B cell (primary cell): Measurements from ENCODE around the gene PTPRU. TPM values are rescaled to one million over a fixed set of nuclear protein-coding genes. Genes with fewer than 3 reads are reported as not detected.

Experiments used
- ATAC-seq: fragments of 200-7000 bp; cut with Tn5 transposase; one replicate; pipeline ENCODE4 v1.10.0; 2021; ENCODE audit warnings: low read depth, mild to moderate bottlenecking, moderate number of reproducible peaks, moderate library complexity
- CTCF ChIA-PET: fragments of 350-600 bp; sonication (Branson Sonifier 250); formaldehyde crosslinking; loops from one replicate; lab custom pipeline; 2021; ENCODE audit warnings: antibody characterized with exemption, inconsistent platforms; lab: Charles Lee
- POLR2A ChIA-PET: fragments of 350-600 bp; sonication (Branson Sonifier 250); formaldehyde crosslinking; loops from one replicate; lab custom pipeline; 2021; ENCODE audit warnings: antibody characterized with exemption; lab: Charles Lee
- DNase-seq: peaks from one replicate; pipeline ENCODE4 v3.0.0; 2013
- H2AFZ ChIP-seq: 2 replicates; pipeline ENCODE4 v1.6.1; 2012; ENCODE audit warnings: mild to moderate bottlenecking, low read depth, low read length; ENCODE audit not compliant: insufficient read depth, poor library complexity, severe bottlenecking
- H3K27ac ChIP-seq, 2 donors: 1 replicate in 1 of 2; 2 replicates in 1 of 2; pipeline ENCODE4 v1.5.1; 2012 to 2013; ENCODE audit warnings: low read length in 2 of 2, mild to moderate bottlenecking in 2 of 2, moderate library complexity in 1 of 2
- H3K27me3 ChIP-seq, 4 experiments: fragments of 200-600 bp in 1 of 4; sonication (generic) in 1 of 4; replicated peaks in 1 of 4; 1 replicate in 2 of 4; 2 replicates in 2 of 4; pipeline versions ENCODE4 v1.6.1 to v1.7.0; 2013 to 2016; ENCODE audit warnings: low read length in 3 of 4, mild to moderate bottlenecking in 2 of 4, mixed read lengths in 1 of 4, moderate library complexity in 1 of 4; ENCODE audit not compliant: insufficient read depth in 4 of 4, control insufficient read depth in 3 of 4; ENCODE audit errors: control extremely low read depth in 1 of 4
- H3K36me3 ChIP-seq, 2 experiments: replicated peaks in 1 of 2; 1 replicate in 1 of 2; 2 replicates in 1 of 2; pipeline versions ENCODE4 v1.6.1 to v1.7.1; 2013; ENCODE audit warnings: low read length in 1 of 2; ENCODE audit not compliant: insufficient read depth in 2 of 2, control insufficient read depth in 1 of 2; ENCODE audit errors: control extremely low read depth in 1 of 2, extremely low read depth in 1 of 2
- H3K4me1 ChIP-seq, 2 donors: fragments of 200-600 bp in 1 of 2; sonication (generic) in 1 of 2; 1 replicate in 1 of 2; 2 replicates in 1 of 2; pipeline versions ENCODE4 v1.5.1 to v1.6.1; 2013 to 2017; ENCODE audit warnings: low read length in 2 of 2; ENCODE audit not compliant: control insufficient read depth in 2 of 2, insufficient read depth in 2 of 2
- H3K4me2 ChIP-seq: replicated peaks from 2 replicates; pipeline ENCODE3; 2012; ENCODE audit warnings: mild to moderate bottlenecking, low read depth, low read length; ENCODE audit not compliant: poor library complexity, severe bottlenecking
- H3K4me3 ChIP-seq, 5 experiments: fragments of 200-600 bp in 1 of 5; sonication (generic) in 1 of 5; 1 replicate in 3 of 5; 2 replicates in 2 of 5; pipeline versions ENCODE4 v1.5.1 to v1.7.0; 2011 to 2016; ENCODE audit warnings: low read length in 4 of 5, mild to moderate bottlenecking in 4 of 5, low read depth in 2 of 5, control low read depth in 1 of 5, moderate library complexity in 1 of 5; ENCODE audit not compliant: insufficient read depth in 1 of 5; ENCODE audit errors: control extremely low read depth in 1 of 5, extremely low read depth in 1 of 5
- H3K79me2 ChIP-seq: fragments of 200-600 bp; sonication (generic); one replicate; pipeline ENCODE4 v1.6.0; 2016; ENCODE audit warnings: low read length; ENCODE audit not compliant: control insufficient read depth, insufficient read depth
- H3K9ac ChIP-seq: fragments of 200-600 bp; sonication (generic); 2 replicates; pipeline ENCODE4 v1.6.1; 2017; ENCODE audit warnings: mild to moderate bottlenecking, low read length, moderate library complexity
- H3K9me3 ChIP-seq, 3 donors: one replicate each; pipeline versions ENCODE4 v1.6.1 to v1.7.1; 2013; ENCODE audit warnings: low read length in 2 of 3; ENCODE audit not compliant: control insufficient read depth in 2 of 3, insufficient read depth in 1 of 3; ENCODE audit errors: control extremely low read depth in 1 of 3
- H4K20me1 ChIP-seq: 2 replicates; pipeline ENCODE4 v1.6.0; 2012; ENCODE audit warnings: mild to moderate bottlenecking, low read length; ENCODE audit not compliant: insufficient read depth, control insufficient read depth, poor library complexity, severe bottlenecking
- H3K27ac Mint-ChIP-seq: one replicate; pipeline ENCODE4 v1.8.0; 2021; ENCODE audit warnings: mixed read lengths
- H3K27me3 Mint-ChIP-seq: one replicate; pipeline ENCODE4 v1.8.0; 2021; ENCODE audit warnings: mixed read lengths
- H3K4me1 Mint-ChIP-seq: one replicate; pipeline ENCODE4 v1.8.0; 2021; ENCODE audit warnings: mixed read lengths
- H3K4me3 Mint-ChIP-seq: one replicate; pipeline ENCODE4 v1.8.0; 2021; ENCODE audit warnings: mixed read lengths
- H3K9me3 Mint-ChIP-seq: one replicate; pipeline ENCODE4 v1.8.0; 2022; ENCODE audit warnings: mixed read lengths; ENCODE audit not compliant: insufficient read depth
- EZH2 ChIP-seq: IDR thresholded peaks from 2 replicates; pipeline ENCODE4 v1.6.1; 2012; ENCODE audit warnings: borderline replicate concordance, low read depth, mild to moderate bottlenecking, moderate library complexity, low read length; ENCODE audit not compliant: insufficient read depth, poor library complexity, severe bottlenecking
- WGBS: methylation state at CpG from one replicate; pipeline ENCODE4 v1.1.5; 2013; ENCODE audit warnings: missing lambda C conversion rate; ENCODE audit not compliant: insufficient coverage; 5-methylcytosine and 5-hydroxymethylcytosine counted together
- intact Hi-C: fragments of 100-400 bp; cut with micrococcal nuclease; formaldehyde crosslinking; loops from one replicate; pipeline ENCODE4 v1.10.0; 2022
- polyA plus RNA-seq: library from polyadenylated mRNA; depleted of rRNA; stranded (reverse); fragments of >200 nt; gene quantifications from 2 replicates; pipeline ENCODE4 v1.2.3, GENCODE V29; 2012
- total RNA-seq, 2 donors: library from RNA; stranded (reverse); fragments of 120-200 nt in 1 of 2; gene quantifications; 1 replicate in 1 of 2; 2 replicates in 1 of 2; pipeline versions ENCODE4 v1.2.3 to v1.2.4, GENCODE V29; 2013 to 2022
- TF ChIP-seq, protein P1 (sequence below): fragments of 200-600 bp; IDR thresholded peaks from one replicate; pipeline ENCODE4 v1.8.0; 2022; ENCODE audit warnings: antibody characterized with exemption, mild to moderate bottlenecking

Gene PTPRU
- total and polyA plus RNA-seq, 2 donors (not counting 1 experiment from before 2014, with no cell fraction given) = 0.10 to 0.25 TPM

DNA sequence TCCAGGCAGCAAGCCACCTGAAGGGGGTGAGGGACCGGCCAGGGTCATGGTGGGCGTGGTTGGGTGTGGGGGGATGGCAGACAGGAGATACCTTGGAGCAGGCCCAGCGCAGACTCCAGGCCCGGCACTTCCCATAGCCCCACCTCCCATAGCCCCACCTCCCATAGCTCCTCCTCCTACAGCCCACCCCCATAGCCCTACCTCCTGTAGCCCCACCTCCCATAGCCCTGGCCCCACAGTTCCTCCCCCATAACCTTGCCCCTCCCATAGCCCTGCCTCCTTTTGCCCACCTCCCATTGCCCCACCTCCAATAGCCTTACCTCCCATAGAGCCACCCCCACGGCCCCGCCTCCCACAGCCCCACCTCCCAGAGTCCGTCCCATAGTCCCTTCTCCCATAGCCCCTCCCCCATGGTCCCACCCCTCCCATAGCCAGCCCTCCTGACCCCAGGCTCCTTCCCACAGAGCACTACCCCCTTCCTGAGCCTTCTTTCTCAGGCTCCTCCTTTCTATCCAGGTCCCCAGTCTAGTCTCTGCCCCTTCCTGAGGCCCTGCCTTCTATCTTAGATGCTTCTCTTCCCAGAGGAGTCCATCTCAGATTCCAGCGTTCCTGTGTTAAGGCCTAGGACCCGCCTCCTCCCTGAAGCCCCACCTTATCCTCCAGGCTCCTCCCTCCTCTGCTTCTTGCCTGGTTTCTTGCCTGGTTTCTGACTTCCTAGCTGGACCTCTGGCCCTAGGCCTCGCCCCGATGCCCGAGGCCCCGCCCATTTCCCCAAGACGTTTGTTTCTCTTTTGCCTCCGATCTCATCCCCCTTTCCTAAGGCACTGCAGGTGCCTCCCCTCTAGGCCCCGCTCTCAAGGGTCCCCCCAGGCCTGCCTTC lies 46.8 kb downstream of the PTPRU start:
- Mint-ChIP-seq H3K4me3 (peak overlapping the region; percentile 32), H3K9me3 (no peaks in the 10 kb centered on the region), H3K4me1 (peaks cover 6% of the 10 kb centered on the region), H3K27me3 (peaks cover 10% of the 10 kb centered on the region), H3K27ac (no peak overlapping the region)
- TF ChIP-seq EZH2 = no peak
- TF ChIP-seq, protein P1, sequence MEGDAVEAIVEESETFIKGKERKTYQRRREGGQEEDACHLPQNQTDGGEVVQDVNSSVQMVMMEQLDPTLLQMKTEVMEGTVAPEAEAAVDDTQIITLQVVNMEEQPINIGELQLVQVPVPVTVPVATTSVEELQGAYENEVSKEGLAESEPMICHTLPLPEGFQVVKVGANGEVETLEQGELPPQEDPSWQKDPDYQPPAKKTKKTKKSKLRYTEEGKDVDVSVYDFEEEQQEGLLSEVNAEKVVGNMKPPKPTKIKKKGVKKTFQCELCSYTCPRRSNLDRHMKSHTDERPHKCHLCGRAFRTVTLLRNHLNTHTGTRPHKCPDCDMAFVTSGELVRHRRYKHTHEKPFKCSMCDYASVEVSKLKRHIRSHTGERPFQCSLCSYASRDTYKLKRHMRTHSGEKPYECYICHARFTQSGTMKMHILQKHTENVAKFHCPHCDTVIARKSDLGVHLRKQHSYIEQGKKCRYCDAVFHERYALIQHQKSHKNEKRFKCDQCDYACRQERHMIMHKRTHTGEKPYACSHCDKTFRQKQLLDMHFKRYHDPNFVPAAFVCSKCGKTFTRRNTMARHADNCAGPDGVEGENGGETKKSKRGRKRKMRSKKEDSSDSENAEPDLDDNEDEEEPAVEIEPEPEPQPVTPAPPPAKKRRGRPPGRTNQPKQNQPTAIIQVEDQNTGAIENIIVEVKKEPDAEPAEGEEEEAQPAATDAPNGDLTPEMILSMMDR = no peak
- WGBS = 28% methylated on average over 13 of the region's 16 CpGs
- no peaks in the 10 kb centered on the region for H3K36me3 ChIP-seq
- DNase-seq (no peak), ATAC-seq (peak; percentile 58)
- CTCF ChIA-PET = no interaction called here
- H3K4me2 ChIP-seq = peak overlapping the region; percentile 54
- peaks cover 4% of the 10 kb centered on the region in 2 donors for H3K4me1 ChIP-seq
- intact Hi-C loops = no loop called here
- H4K20me1 ChIP-seq = no peaks in the 10 kb centered on the region
- H3K9me3 ChIP-seq = peaks cover 0 to 3% (median 0%) of the 10 kb centered on the region in 3 donors
- H3K9ac ChIP-seq = no peak overlapping the region
- H3K4me3 ChIP-seq = no peak overlapping the region
- no peak overlapping the region for H3K27ac ChIP-seq
- no peaks in the 10 kb centered on the region for H3K79me2 ChIP-seq
- H3K27me3 ChIP-seq = peaks cover 0 to 3% (median 0%) of the 10 kb centered on the region in 4 experiments
- peak overlapping the region; percentile 74 for H2AFZ ChIP-seq
- POLR2A ChIA-PET = no interaction called here

DNA sequence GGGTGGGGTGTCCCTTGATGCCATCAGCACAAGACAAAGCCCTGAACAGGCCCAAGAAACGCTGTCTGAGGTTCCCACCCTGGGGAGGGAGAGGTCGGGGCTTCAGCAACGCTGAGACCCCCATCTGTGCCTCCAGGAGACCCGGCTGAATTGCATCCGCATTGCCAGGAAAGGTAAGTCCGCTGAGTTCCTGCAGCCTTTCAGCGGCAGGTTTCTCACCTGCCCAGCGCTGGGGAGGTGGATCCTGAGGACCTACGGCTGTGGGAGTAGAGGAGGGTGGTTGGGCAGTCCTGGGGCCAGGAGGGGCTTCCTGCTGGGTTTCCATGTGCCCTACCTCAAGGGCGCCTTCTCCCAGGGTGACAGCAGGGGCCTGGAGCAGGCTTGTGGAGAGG lies 47.5 kb downstream of the PTPRU start:
- Histone ChIP-seq H3K27me3 (no peaks in the 10 kb centered on the region), H3K27ac (no peak overlapping the region), H3K4me1 (peaks cover 4% of the 10 kb centered on the region in 2 donors), H3K36me3 (no peaks in the 10 kb centered on the region), H3K9ac (no peak overlapping the region), H3K79me2 (no peaks in the 10 kb centered on the region), H3K4me2 (peak overlapping the region; percentile 54), H4K20me1 (no peaks in the 10 kb centered on the region), H2AFZ (peak overlapping the region; percentile 74), H3K4me3 (no peak overlapping the region), H3K9me3 (peaks cover 0 to 3% (median 0%) of the 10 kb centered on the region in 3 donors)
- POLR2A ChIA-PET = no interaction called here
- CTCF ChIA-PET = no interaction called here
- Mint-ChIP-seq H3K4me3 (peak overlapping the region; percentile 32), H3K4me1 (peaks cover 6% of the 10 kb centered on the region), H3K27me3 (peaks cover 5% of the 10 kb centered on the region), H3K27ac (no peak overlapping the region), H3K9me3 (no peaks in the 10 kb centered on the region)
- WGBS = 79% methylated on average over 10 of the region's 10 CpGs
- DNase-seq = no peak
- intact Hi-C loops = no loop called here
- TF ChIP-seq, protein P1 = no peak
- no peak for TF ChIP-seq EZH2
- ATAC-seq = no peak
